ENCODE data around the gene DIPK1B. TPM values are rescaled to one million over a fixed set of nuclear protein-coding genes. Genes with fewer than 3 reads are reported as not detected.

The DIPK1B gene
- 2.4 and 4.5 TPM in 2 replicates for total RNA-seq (2014; rRNA removed; shearing (Covaris generic))
- 0.47 and 0.62 TPM in 2 replicates for polyA plus RNA-seq (2015; cell fraction: cytosol; rRNA removed)
- 0.06 and 0.41 TPM in 2 replicates for polyA plus RNA-seq (2015; cell fraction: nucleus; rRNA removed)

GRCh38 chr9:136711751-136712689 lies at the start of gene DIPK1B:
TSS of gene DIPK1B (plus strand) at chr9:136712572. CDS start at chr9:136712666, 94 bp downstream.
- DNase-seq (ENCODE audit: low read depth): no peak

- DNase-seq (ENCODE audit: low read depth): no peak
Observed at GRCh38 chr9:136662656-136663581, 49.5 kb upstream of the DIPK1B start, which contains the start of gene EGFL7. TSS of gene EGFL7 (plus strand) at chr9:136662916. CDS start at chr9:136668283, 5,367 bp downstream.

GRCh38 chr9:136664000-136664915 lies 48.1 kb upstream of the DIPK1B start:
- DNase-seq (ENCODE audit: low read depth): no peak

- DNase-seq (ENCODE audit: low read depth): no peak
Observed at GRCh38 chr9:136665111-136665703, 47.2 kb upstream of the DIPK1B start.

GRCh38 chr9:136665704-136666371 lies 46.5 kb upstream of the DIPK1B start:
- no peak for DNase-seq (ENCODE audit: low read depth)

GRCh38 chr9:136666372-136667213 lies 45.8 kb upstream of the DIPK1B start:
- no peak for DNase-seq (ENCODE audit: low read depth)

GRCh38 chr9:136667214-136667939 lies 45.0 kb upstream of the DIPK1B start:
- no peak for DNase-seq (ENCODE audit: low read depth)

GRCh38 chr9:136667940-136668760 lies 44.2 kb upstream of the DIPK1B start:
- DNase-seq (ENCODE audit: low read depth): no peak

GRCh38 chr9:136668983-136669790 lies 43.2 kb upstream of the DIPK1B start:
- no peak for DNase-seq (ENCODE audit: low read depth)

GRCh38 chr9:136669791-136670464 lies 42.4 kb upstream of the DIPK1B start:
- no peak for DNase-seq (ENCODE audit: low read depth)

GRCh38 chr9:136670576-136671253 lies 41.7 kb upstream of the DIPK1B start:
- DNase-seq (ENCODE audit: low read depth): no peak

GRCh38 chr9:136671254-136671614 lies 41.1 kb upstream of the DIPK1B start:
- DNase-seq (ENCODE audit: low read depth): no peak

GRCh38 chr9:136671646-136672430 lies 40.5 kb upstream of the DIPK1B start:
- DNase-seq (ENCODE audit: low read depth): no peak

GRCh38 chr9:136672431-136673087 lies 39.8 kb upstream of the DIPK1B start:
- no peak for DNase-seq (ENCODE audit: low read depth)

All from HT1080 (cell line).